GM19351 (cell line): ENCODE measurements around the gene CEACAM20.
"Not testable (repeated sequence)": the region's sequence is repeated elsewhere in the genome, so short reads cannot be mapped to it uniquely, and the experiment has no call there.

ENCODE experiments used
- ATAC-seq: cut with Tn5 transposase; IDR thresholded peaks from one replicate; pipeline ENCODE4 v1.9.1; 2021; ENCODE audit warnings: mild to moderate bottlenecking, moderate library complexity; ENCODE audit not compliant: unreplicated experiment

Gene CEACAM20

DNA sequence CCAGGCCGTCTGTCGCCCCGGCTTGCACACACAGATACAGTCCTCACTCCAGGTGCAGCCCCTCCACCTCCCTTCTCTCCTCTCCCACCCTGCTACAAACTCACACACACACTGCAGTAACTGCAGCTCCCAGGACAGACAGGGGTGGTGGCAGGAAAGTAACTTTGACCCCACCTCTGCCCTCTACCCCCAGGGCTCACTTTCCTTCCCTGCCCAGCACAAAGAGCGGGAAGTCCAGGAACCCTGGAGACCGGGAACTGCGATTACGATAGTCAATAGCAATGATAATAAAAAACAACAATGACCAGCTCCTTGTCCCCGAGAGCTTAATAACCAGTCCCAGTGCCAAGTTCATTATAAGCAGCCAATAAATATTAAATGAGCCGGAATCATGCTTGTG is at the start of gene CEACAM20:
Gene CEACAM20 (minus strand): TSS at position 140 of the 400 bp plus-strand sequence. CDS start 166 bp downstream, outside the sequence.
- no peak for ATAC-seq

DNA sequence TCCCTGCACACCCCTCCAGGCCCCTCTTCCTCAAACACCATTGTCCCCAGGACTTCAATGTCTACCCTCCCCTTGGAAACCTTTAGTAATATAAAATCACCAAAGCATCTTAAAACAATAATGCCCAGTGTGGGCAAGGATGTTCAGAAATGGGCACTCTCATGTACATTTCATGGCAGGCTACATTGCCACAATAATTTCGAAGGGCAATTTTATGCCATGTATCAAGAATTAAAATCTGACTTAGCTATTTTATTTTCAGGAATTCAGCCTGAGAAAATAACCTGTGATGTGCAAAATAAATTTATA is 48.0 kb upstream of the CEACAM20 start:
- no peak for ATAC-seq

DNA sequence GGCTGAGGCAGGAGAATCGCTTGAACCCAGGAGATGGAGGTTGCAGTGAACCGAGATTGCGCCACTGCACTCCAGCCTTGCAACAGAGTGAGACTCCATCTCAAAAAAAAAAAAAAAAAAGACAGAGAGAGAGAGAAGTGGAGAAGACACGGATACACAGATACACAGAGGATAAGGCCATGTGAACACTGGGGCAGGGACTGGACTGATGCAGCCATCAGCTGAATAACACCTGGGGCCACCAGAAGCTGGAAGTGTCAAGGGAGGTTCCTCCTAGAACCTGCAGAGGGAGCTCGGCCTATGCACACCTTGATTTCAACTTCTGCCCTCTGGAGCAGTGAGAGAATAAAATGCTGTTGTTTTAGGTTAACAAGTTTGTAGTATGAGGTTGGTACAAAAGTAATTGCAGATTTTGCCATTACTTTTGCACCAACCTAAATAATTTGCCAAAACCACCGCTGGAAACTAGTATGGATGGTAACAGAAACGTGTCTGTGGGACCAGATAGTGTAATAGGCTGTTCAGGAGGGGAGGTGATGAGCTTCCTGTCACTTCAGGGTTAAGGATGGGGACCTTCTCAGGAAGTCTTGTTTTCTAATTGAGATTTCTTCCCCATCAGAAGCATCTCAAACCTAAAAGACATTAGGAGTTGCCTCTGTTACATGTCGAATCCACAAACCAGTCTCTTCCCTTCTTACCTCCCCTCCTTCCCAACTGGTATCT is 47.5 kb upstream of the CEACAM20 start:
- ATAC-seq = no peak

GRCh38 chr19:44575116-44575700 is 45.7 kb upstream of the CEACAM20 start:
- ATAC-seq = no peak

DNA sequence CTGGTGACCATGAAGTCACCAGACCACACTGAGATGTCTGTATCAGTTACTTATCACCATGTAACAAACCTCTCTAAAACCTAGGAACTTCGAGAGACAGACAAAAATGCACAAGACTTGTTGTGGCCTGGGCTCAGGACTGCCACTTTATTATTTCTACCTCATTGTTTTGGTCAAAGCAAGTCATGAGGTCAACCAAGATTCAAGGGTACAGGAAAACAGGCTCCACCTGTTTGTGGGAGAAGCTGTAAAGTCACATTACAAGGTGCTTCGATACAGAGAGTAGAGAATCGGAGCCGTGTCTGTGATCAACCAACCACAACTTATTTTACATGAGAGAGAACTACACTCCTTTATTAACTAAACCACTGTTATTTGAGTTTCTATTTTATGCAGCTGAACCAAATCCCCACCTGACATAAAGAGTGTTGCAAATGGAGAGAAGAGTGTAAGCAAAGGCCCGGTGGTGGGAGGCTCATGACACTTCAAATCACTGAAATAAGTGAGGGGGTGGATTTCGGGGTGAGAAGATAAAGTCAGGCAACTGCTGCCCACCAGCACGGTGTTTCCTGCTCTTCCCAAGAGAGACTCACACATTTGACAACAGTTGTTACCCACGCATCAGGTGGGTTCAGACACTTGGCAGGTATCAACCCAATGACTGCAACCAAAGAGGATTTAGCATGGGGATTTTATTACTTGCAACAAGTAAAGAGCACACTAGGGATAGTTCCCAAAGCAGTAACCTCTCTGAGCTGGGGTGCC is 44.9 kb upstream of the CEACAM20 start:
- ATAC-seq = no peak

DNA sequence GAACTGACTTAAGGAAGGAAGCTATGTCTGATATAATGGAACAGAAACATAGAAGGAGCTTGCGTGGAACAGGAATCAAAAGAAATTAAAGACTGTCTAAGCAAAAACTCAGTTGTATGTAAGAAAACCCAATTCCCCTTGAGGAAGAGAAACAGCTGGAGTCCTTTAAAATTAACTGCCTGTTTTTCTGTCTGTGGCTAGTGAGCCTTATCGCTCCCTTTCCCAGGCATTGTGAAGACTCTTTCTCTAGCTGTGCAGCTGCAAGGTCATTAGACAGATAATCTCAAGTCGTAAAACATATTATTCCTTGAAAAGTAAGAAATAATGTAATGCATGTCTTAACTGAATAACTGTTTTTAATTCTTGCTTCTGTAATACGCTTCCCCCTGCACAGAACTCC is 44.2 kb upstream of the CEACAM20 start:
- ATAC-seq = no peak

GRCh38 chr19:44573183-44573582 is 43.7 kb upstream of the CEACAM20 start:
- ATAC-seq = no peak

GRCh38 chr19:44572581-44572900 is 43.1 kb upstream of the CEACAM20 start:
- ATAC-seq = no peak

- no peak for ATAC-seq
These were observed 42.5 kb upstream of the CEACAM20 start for GRCh38 chr19:44571830-44572580.

GRCh38 chr19:44570984-44571684 is 41.7 kb upstream of the CEACAM20 start:
- ATAC-seq = no peak

DNA sequence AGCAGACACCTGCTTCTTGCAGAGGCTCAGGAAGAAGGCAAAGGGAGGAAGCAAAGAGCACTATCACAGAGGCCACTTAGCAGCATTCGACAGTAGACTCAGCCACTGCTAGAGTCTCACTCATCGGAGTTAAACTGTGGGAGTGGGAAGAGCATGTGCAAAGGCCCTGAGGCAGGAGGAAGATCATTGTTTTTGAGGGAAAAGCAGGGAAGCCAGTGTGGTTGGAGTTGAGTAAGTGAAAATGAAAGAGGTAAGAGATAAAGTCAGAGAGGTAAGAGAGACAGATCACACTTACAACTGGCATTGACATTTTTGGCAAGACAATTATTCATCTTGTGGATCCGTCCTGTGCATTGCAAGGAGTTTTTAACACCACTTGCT is 41.1 kb upstream of the CEACAM20 start:
- ATAC-seq = no peak

- ATAC-seq = no peak
These were observed 38.3 kb upstream of the CEACAM20 start for GRCh38 chr19:44567745-44568144.

DNA sequence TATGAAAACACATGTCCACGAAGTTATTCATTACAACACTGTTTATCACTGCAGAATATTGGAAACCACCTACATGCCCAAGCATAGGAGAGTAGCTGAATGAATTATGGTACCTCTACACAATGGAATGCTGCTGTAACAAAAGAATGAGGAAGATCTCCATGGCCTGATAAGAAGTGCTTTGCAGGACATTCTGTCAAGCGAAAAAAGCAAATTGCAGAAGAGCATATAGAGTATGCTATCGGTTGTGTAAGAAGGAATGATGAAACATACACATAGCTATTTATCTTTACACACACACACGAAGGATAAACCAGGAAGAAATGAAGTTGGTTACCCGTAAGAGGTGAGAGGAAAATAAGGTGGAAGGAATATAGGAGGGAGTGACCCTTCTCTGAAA is 37.5 kb upstream of the CEACAM20 start:
- ATAC-seq = no peak

DNA sequence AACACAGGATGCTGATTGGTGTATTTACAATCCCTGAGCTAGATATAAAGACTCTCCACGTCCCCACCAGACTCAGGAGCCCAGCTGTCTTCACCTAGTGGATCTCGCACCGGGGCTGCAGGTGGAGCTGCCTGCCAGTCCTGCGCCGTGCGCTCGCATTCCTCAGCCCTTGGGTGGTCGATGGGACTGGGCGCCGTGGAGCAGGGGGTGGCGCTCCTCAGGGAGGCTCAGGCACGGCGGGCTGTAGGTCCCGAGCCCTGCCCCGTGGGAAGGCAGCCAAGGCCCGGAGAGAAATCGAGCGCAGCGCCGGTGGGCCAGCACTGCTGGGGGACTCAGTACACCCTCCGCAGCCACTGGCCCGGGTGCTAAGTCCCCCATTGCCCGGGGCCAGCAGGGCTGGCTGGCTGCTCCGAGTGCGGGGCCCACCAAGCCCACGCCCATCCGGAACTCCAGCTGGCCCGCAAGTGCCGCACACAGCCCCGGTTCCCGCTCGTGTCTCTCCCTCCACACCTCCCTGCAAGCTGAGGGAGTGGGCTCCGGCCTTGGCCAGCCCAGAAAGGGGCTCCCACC is 33.7 kb upstream of the CEACAM20 start:
- ATAC-seq = not testable (repeated sequence)

DNA sequence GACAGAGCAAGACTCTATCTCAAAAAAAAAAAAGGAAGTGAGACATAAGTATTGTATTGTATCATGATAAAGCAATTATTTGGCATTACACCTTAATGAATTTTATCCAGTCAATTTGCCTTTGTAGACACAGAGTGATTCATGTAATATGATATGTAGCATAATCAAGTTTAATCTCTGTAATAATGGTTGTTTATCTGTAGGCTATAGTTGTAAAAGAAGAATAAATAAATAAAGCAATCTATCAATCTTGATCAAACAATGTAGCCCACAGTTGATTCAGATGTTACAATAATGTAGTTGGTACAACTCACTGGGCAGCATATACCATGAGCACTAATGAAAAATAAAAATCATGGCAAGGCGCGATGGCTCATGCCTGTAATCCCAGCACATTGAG is 28.5 kb upstream of the CEACAM20 start:
- ATAC-seq = no peak

DNA sequence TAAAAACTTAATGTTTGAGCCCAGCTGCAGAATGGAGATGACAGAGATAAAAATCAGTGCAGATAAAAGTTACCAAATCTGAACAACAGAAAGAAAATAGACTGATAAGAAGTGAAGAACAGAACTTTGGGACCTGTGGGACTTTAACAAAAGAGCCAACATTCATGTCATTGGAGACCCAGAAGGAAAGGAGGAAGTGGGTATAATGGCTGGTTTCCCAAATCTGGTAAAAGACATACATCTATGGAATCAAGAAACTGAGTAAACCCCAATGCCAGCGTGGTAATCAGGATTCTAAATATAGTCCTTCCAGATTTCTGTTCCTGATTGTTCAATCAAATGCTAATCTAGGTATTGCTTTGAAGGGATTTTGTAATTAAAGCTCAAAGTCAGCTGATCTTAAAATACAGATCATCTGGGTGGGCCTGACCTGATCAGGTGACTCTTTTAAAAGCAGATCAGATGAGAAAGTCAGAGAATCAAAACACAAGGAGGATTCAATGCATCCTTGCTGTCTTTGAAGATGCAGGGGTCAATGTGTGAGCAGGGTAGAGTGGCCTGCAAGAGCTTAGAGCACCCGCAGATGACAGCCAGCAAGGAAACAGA is 25.3 kb upstream of the CEACAM20 start:
- no peak for ATAC-seq

- no peak for ATAC-seq
These were observed 24.1 kb upstream of the CEACAM20 start for GRCh38 chr19:44553478-44554171.

- no peak for ATAC-seq
These were observed 22.8 kb upstream of the CEACAM20 start for GRCh38 chr19:44552324-44552723.

DNA sequence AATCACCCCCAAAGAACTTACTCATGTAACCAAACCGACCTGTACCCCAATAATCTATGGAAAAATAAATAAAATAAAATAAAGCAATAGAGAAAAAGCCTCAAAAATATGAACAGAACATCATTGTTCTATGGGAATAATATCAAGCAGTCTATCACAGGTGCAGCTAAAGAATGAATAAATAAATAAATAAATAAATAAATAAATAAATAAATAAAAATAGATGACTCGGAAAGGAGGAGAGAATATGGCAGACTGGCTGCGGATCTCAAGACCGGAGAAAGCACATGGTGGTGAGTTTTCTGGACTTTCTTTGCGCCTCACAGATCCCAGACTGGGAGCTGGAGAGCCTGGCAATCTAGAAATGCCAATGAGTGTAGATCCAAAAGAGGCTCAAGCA is 22.4 kb upstream of the CEACAM20 start:
- ATAC-seq = no peak

DNA sequence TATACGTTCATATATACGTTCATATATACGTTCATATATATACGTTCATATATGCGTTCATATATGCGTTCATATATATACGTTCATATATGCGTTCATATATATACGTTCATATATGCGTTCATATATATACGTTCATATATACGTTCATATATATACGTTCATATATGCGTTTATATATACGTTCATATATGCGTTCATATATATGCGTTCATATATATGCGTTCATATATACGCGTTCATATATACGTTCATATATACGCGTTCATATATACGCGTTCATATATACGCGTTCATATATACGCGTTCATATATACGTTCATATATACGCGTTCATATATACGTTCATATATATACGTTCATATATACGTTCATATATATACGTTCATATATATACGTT is 21.5 kb upstream of the CEACAM20 start:
- not testable (repeated sequence) for ATAC-seq
